OCI-LY7 (cell line): ENCODE data around the gene SUSD3.

Experiments used
- CTCF ChIP-seq: fragments of 200-600 bp; sonication (generic); conservative IDR thresholded peaks from 2 replicates; pipeline ENCODE4 v1.5.1; 2014; ENCODE audit warnings: mild to moderate bottlenecking, antibody characterized with exemption, low read length, moderate library complexity, mixed read lengths
- EZH2phosphoT487 ChIP-seq: fragments of 200-600 bp; sonication (generic); IDR thresholded peaks from 2 replicates; pipeline ENCODE4 v1.6.1; 2018; ENCODE audit warnings: low read depth, borderline replicate concordance, mild to moderate bottlenecking, mixed run types, antibody characterized with exemption, low read length, moderate library complexity, mixed read lengths

- TF ChIP-seq CTCF (no peak), EZH2phosphoT487 (no peak)
Observed at GRCh38 chr9:93022066-93022465, 36.4 kb upstream of the SUSD3 start.
